Measurements from ENCODE around the gene SENP1.

DNA sequence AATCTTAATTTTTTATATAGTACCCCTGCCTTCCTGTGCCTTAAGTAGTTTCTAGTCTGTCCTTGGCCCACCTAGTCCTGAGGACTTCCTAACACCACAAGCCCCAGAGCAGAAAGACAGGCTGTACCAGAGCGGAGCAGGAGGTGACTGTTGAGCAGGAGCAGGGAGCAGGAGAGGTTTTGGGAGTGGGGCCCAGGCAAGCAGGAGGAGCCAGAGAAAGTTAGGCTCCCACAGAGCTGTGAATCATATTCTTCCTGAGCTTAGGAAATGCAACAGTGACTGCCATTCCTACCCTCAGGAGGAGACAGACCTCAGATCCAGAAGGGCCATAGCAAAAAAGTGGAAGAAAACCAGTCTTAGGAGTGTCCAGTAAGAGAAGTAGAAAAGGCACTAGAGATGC lies 73.3 kb downstream of the SENP1 start:
- no peak for TF ChIP-seq POLR2A (IDR thresholded peaks at IDR 0.05)
- no peak for TF ChIP-seq CTCF (IDR thresholded peaks at IDR 0.05)
